ENCODE results near the gene CTDSPL.

CTDSPL gene

DNA sequence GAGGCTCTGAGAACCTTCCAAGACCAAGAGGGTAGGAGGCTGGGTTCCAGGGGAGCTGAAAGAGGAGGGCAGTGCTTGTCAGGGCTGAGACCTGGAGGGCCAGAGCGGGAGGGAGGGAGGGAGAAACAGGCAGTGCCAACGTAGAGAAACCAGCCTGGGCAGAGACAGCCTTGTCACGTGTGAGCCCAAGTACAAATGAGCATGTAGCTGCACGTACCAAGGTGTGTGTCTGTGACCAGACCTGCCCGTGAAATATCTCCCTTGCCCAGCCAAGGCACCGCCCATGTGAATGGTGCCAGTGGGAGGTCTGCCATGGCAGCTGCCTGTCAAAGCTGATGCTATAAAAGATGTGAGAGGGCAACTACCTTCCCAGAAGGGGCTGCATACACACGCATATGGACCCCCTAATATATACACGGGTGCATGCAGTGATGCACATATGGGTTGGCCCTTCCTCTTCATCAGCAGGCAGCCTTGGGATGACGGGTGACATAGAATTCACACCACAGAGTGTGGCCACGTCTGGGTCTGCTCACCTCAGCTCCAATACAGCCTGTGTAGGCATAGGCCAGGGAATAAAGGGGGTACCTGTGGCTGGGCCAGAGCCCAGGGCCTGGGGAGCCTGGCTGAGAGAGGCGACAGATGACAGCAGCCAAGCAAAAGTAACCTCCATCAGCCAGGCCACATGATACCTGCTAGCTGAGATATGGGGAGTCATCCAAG, 7.8 kb upstream of the CTDSPL start:
- no peak for DNase-seq

DNA sequence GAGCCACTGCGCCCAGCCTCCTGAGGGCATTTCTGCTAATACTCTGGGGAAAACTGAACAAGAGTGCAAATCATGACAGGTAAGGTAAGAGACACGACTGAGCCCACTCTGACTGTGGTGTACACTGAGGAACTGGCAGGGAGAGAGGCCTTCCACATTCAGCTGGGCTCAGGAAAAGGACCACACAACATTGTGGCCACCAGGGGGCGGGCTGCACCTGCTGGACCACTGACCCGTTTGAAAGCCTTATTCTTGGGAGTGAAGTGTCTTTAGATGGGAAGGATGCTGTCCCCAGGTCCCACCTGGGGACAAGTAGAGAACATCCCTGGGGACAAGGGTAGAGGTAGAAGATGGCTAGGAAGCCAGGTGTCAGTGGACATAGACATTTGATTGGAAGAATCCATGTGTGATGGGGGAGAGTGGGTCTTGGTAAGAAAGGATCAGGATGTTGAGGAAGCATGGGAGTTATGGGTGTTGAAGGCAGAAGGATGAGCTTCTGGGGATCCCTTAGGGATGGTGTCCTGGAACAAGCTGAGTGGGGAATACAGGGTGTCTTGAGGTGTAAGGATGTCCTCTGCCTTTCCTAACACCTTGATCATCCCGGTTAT, 6.2 kb upstream of the CTDSPL start:
- peak; percentile 64 for DNase-seq

DNA sequence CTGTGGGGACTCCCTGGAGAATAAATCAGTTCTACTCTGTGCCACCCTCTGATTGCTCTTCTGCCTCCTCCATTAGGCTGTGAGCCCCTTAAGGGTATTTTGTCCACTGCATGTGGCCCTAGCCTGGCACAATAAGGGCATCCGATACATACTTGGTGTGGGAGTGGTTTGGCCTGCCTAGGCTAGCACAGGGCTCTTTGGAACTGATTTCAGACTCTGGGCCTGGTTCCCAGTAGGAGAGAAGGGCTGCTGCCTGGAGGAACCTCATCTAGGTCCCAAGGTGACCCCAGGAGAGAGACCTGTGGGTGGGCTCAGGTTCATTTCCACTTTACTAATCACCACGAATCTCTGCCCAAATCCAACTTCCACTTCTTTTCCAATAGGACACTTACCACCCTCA, 5.3 kb upstream of the CTDSPL start:
- no peak for DNase-seq

DNA sequence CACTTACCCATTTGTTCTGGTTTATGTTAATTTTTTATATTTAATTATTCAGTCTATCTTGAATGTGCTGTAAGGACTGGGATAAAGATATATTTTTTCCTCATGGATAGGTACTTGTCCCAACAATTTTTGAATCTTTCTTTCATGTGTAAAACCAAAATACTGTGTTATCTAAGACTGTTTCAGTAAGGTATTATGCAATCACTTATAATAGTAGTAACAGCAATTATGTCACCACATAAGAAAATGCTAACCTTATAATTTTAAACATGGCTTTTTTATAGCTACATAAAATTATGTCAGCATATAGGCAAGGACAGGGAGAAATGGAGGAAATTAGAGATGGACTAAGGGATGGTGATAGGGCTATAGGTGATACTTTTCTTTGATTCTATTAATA, 2.9 kb upstream of the CTDSPL start:
- DNase-seq = no peak

DNA sequence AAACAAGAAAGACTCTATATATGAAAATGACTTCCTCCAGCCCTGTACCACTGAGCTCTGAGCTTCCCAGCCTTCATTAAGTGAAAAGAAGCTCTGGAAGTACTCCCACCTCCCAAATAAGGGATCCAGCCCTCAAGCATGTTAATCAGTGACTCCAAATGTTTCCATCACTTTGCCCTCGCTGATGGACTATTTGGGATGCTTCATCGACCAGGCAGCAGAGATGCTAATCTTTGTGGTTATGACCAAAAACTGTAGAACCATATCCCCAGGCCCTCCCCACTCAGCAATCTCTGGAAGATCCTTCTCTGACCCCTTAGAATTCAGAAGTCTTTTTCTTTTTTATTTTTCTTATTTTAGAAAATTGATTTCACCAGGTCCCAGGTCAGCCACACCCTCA, 2.3 kb upstream of the CTDSPL start:
- DNase-seq = no peak

DNA sequence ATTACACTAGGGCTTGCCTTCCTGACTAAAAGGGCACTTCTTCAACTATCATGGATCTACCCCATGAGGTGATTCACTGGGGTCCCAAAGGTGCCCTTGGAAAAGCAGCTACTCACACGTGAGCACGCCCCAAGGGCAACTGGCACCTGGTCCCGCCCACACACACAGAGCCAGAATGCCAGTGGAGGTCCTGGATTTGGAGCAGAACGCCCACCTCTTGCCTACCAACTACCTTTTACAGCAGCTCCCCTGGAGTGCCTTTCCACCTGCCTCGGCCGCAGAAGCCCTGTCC, 1.8 kb upstream of the CTDSPL start:
- no peak for DNase-seq

DNA sequence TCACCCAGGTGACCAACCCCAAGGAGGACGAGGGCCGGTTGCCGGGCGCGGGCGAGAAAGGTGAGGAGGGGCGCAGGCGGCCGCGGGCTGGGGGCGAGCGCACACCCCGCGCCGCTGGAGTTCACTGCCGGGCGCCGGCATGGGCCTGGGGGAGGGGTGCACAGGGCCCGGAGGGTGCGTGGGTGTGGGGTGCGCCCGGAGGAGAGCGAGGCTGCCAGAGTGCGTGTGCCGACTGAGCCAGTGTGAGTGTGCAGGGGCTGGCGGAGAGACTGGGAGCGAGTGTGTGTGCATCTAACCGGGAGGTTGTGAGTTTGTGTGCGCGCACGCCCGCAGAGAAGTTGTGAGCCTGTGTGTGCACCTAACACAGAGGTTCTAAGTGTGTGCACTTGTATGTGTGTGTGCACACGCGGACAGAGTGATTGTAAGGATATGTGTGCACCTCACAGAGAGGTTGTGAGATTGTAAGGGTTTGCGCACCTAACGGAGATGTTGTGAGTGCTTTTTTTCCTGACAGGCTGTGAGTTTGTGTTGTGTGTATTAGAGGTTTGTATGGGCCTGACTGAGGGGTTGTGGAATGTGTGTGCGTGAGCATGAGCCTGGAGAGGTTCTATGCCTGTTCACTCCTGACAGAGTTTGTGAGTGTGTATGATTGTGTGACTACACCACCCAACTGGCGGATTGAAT, 681 bp downstream of the CTDSPL start:
- peak; percentile 32 for DNase-seq

DNA sequence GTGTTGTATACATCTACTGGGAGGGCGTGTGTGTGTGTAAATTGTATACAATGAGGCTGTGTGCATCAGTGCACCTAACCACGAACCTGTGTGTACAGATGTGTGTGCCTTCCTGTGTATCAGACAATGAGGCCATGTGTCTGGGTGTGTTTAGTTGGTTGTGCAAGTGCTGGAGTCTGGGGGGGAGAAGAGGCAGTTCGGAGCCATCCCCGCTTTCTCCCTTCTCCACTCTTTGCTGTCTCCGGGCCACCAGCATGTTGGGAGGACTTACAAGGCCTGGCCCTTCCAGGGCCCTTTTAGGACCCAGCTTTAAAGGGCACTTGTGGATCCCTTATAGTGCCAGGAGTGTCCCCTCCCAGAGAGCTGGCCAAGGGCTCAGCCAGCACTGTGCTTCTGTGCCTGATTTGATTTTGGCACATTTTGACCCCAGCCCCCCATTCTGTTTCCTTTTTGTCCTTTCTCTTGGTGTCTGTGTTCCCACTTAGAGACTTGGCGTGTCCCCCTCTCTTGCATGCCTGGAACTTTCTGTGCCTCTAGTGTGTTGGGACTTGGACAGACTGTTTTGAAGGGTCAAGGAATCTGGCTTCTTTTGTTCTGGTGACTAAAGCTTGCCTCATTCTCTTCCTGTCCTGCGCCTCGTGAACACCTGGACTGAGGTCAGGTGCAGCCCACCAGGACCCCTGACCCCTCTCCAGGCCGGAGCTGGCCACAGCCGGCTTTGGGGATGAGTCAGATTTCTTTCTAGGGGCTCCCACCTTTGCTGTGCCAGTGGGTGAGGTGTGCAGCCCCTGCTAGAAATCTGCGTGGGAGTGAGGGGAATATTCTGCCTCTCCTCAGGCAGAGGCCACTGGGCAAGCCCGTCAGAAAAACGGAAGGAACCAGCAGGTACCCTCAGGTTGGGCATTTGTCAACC, 1.5 kb downstream of the CTDSPL start:
- no peak for DNase-seq

DNA sequence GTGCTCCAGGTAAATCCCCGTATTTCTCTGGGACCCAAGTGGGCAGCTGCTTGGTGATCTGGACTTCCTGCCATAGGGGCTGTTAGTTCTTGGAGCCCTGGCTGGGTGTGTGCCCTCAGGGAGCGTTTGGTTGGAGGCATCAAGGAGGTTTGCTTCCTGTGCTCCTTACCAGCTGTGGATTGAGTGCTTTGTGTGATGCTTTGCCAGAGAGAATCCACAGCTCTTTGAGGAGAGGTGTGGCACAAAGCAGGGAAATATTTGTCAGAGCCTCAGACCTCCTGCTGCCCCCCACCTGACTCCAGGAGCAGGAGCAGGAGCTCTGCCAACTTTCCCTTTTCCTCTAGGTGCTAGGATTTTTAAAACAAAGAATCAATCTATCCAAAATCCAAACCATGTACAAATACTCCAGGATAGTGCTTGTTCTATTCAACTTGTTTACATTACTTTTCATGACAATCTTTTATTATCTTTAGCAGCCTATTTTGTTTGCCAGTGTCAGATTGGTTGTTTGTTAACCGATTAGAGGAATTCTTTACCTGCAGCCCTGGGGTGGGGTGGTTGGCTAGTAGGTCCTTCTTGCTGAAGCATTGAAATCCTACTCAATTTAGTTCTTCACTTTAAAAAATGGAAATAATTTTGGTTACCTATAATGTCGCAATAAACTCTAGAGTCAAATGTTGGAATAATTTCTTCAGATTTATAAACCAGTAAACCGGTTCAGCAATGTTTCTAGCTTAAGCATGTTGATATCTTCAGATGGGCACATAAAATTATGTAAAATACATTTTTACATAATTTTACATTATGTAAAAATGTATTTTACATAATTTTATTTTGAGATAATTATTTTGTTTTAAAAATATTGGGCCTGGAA, 2.5 kb downstream of the CTDSPL start:
- no peak for DNase-seq

DNA sequence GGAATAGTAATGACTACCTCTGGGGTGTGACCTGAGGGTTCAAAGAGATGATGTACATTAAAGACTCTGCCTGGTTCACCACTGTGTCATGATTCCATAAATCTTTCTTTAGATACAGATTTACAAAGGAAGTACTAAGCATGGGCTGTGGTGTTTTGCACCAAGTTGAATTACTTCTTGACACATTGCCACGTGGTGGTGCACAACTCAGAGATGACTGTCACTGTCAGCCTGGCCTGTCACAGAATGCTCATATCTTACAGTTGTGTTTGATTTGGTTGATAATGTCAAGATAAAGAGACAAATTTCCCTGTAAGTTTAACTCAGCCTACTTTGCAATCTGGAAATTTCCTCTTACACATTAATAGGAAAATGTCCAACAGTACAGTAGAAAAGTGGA, 3.2 kb downstream of the CTDSPL start:
- no peak for DNase-seq

DNA sequence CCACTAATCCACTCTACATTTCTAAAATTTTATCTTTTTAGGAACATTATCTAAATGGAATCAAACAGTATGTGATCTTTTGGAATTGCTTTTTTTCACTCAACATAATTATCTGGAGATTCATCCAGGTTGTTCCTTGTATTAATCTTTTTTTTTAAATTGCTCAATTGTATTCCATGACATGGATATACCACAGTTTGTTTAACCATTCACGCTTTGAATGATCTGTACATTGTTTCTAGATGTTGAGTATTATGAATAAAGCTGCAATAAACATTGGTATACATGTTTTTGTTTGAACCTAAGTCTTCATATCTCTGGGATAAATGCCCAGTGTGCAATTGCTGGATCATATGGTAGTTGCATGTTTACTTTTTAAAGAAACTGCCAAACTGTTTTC, 5.5 kb downstream of the CTDSPL start:
- no peak for DNase-seq

DNA sequence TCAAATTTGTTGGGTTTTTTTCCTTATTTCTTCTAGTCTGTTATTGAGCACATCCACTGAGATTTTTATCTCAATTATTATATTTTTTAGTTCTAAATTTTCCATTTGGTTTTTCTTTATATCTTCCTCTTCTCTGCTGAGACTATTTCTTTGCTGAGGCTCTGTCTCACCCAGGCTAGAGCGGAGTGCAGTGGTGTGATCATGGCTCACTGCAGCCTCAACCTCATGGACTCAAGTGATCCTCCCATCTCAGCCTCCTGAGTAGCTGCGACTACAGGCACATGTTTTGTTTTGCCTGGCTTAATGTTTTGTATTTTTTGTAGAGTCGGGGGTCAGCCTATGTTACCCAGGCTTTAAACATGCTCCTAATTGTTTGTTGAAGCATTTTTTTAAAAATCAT, 10.2 kb downstream of the CTDSPL start:
- DNase-seq = no peak

DNA sequence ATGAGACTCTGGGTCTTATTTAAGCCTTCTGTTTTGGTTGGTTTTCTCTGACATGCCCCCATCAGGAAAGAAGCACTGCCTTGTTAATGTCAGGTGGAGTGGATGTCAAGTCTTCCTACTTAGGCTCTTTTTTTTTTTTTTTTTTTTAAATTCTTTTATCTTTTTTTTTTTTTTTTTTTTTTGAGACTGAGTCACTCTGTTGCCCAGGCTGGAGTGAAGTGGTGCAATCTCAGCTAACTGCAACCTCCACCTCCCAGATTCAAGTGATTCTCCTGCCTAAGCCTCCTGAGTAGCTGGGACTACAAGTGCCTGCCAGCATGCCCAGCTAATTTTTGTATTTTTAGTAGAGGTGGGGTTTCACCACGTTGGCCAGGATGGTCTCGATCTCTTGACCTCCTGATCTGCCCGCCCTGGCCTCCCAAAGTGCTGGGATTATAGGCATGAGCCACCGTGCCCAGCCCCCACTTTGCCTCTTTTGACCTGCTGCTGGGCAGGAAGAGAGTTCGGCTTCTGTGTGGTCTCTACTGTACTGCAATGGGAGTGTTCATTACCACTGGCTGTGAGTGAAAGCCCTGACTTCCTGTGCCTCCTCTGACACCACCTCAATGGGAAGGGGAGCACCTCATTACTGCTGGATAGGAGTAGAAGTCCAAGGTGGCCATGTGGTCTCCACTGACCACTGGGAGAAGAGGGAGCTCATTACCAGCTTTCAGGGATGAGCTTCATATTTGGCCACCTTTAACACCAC, 10.9 kb downstream of the CTDSPL start:
- DNase-seq = no peak

DNA sequence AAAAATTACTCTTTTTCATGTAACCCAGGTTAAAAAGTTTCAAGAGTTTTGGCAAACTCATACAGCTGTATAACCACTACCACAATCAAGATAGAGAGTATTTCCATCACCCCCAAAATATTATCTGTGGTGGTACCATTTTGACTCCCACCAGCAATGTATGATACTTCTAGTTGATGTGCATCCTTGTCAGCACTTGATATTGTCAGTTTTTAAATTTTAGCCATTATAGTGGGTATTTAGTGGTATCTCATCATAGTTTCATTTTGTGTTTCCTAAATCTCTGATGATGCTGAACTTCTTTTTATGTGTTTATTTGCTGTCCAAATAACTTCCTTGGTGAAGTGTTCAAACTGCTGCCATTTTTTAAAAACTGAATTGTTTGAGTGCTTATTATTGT, 14.6 kb downstream of the CTDSPL start:
- no peak for DNase-seq

DNA sequence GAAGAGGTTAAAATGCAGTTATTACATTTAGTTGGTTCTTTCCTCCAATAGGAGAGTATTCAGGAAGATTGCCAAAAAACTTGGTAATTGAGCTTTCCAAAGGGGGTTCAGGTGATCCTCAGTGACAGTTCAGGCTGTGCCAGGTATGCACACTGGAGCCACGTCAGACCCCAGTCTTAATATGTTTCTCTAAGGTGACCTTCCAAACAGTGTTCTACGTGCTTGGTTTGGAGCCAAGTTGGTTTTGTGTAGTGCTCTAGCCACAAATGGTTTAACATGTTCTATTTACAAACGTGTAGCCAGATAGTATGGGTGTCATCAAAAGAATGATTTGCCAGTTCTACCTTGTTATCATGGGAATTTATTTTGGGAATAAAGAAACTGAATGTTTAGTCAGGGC, 21.0 kb downstream of the CTDSPL start:
- no peak for DNase-seq

DNA sequence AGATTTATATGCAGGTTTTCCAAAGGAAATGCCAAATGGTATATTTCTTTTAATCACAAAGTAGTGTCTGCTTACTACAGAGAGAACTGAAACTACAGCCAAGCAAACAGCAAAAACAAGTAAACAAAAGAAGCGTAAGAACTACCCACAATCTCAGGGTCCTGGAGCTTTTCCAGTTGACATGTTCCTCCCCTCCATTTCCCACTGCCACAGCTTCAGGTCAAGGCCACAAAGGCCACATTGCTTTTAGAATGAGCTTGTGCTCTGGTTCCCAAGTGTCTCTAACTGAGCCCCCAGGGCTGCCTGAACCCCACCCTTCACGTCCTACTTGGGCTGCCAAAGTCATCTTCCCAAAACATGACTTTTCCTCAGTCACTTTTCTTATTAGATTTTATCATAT, 24.1 kb downstream of the CTDSPL start:
- DNase-seq = no peak

DNA sequence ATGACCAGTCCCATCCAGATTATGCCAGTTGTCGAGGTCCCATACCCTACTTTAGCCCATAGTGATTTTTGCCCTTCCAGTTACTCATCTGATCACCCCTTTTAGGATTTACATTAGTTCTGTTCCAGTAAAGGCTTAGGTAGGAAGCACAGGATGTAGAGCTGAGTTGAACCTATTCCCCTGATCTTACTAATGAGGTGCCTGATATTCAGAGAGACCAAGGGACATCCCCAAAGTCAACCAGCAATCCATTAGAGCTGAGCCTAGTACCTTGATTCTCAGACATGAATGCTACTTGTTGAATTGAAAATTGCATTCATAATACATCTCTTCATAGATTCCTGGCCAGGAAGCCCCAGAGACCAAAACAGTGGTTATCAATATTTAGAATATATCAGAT, 24.7 kb downstream of the CTDSPL start:
- DNase-seq = no peak

DNA sequence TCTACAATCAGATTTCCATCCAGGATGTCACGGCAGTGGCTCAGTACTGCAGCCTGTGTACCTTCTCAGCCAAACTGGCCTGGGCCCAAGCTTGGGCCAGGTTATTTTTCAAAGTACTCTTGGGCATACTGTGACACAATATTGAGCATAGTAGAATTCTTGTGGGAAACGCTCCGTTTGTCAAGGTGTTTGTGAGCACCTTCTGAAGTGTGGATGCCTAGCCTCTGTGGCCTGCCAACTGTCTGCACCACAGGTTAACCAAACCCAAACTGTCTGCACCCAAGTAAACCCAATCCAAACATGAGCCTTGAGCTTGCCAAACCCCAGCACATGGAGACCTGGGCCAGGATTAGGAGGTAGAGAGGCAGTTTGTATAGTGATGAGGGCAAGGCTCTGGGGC, 25.4 kb downstream of the CTDSPL start:
- no peak for DNase-seq

DNA sequence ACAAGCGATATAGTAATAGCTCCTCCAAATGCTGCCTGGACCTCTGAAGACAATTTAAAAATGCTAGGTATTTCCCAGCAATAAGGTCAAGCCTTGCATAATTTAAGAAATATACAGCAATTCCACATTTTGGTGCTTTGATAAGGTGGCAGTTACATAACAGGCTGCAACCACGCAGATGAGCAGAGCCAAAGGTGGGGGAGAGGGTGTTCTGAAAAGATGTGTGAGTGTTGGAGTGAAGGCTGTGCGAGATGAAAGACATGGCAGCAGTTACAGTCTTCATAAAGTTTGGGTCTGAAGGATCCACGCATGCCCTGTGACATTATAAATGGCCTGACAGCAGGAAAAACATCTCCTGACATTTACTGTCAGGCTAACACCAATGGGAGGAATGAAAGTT, 26.1 kb downstream of the CTDSPL start:
- DNase-seq = no peak

DNA sequence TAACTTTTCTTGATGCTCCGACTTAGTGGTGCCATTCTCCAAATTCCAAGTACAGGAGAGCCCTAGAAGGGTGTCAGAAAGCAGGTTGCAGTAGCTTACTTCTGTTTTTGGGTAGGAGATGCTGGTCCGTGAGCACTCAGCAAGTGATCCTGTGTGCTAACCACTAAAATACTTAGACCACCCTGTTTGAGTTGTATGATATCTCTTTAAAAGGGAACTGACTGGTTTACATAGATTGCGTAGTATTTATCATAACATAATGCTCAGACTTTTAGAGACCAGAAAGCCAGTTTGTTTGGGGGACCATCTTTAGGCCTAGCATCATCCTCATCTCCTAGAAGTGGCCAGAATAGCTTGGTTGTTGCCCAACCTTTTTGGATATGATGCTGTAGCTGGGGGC, 26.7 kb downstream of the CTDSPL start:
- DNase-seq = no peak

DNA sequence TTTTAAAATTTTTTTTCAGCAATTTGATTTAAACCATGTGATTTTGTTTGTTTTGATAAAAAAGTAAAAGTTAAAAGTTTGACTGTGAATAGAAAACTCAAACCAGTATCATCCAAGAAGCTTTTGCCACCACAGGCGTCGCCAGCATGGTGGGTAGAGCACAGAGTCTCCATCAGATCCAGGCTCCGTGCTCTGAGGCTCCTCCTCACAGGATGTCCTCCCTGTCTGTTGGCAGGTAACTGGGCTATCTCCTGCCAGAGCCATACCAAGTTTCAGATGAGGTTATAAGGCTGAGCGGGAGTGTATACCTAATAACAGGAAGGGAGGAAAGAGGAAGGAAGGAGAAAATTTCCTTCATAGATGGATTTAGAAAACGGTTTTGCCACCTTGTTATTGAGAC, 28.8 kb downstream of the CTDSPL start:
- DNase-seq = no peak

DNA sequence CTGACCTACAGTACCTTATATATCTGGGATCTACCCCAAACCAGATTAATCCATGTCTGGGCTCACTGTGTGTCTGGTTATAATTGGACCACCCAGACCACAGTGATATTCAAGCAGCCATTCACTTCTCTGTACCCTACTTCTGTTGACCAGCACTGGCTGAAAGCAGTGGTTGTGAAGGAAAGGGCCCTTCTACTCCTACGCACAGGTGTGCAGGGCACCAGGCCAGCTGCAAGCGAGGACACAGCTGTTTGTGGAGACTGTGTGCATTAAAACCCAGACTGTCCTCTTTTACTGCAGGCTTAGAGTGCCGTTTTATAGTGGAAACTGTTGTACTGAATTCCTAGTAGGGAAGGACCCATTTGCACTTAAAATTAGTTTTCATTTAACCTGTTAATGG, 29.5 kb downstream of the CTDSPL start:
- no peak for DNase-seq
